H1 (cell line): Measurements from ENCODE around the gene PLXNA4. TPM values are rescaled to one million over a fixed set of nuclear protein-coding genes. Genes with fewer than 3 reads are reported as not detected.

ENCODE experiments used
- CTCF ChIA-PET: fragments of 300-600 bp; sonication (Branson Sonifier 250); formaldehyde crosslinking; loops from one replicate; lab custom pipeline; 2021; ENCODE audit not compliant: partially characterized antibody; lab: Charles Lee
- POLR2A ChIA-PET: fragments of 300-600 bp; sonication (Branson Sonifier 250); formaldehyde crosslinking; loops from one replicate; lab custom pipeline; 2021; ENCODE audit warnings: inconsistent platforms; ENCODE audit not compliant: partially characterized antibody; lab: Charles Lee
- DNase-seq, 2 experiments: peaks; one replicate each; pipeline versions ENCODE4 v3.0.0 to v3.0.0-alpha.2; 2010 to 2022; ENCODE audit warnings: low spot score in 2 of 2, low read depth in 1 of 2, mixed read lengths in 1 of 2
- FAIRE-seq: peaks from 2 replicates; lab custom pipeline; 2011; peaks lifted over from hg19 to GRCh38; lab: Jason Lieb, UNC
- H2AFZ ChIP-seq: 2 replicates; pipeline ENCODE4 v1.8.1; 2012; ENCODE audit warnings: low read length, inconsistent platforms
- H2AK5ac ChIP-seq: 2 replicates; pipeline ENCODE4 v1.6.1; 2013; ENCODE audit warnings: low read depth, low read length
- H2BK120ac ChIP-seq: replicated peaks from 2 replicates; pipeline ENCODE3; 2013; ENCODE audit warnings: low read depth, low read length, inconsistent platforms
- H2BK12ac ChIP-seq: 2 replicates; pipeline ENCODE4 v1.6.1; 2013; ENCODE audit warnings: low read depth, low read length
- H2BK15ac ChIP-seq: 2 replicates; pipeline ENCODE4 v1.6.1; 2013; ENCODE audit warnings: low read length
- H2BK20ac ChIP-seq: 2 replicates; pipeline ENCODE4 v1.6.1; 2013; ENCODE audit warnings: low read length
- H2BK5ac ChIP-seq: 2 replicates; pipeline ENCODE4 v1.6.1; 2013; ENCODE audit warnings: low read depth, low read length
- H3K14ac ChIP-seq: 2 replicates; pipeline ENCODE4 v1.6.1; 2013; ENCODE audit warnings: inconsistent platforms; ENCODE audit not compliant: insufficient read length
- H3K18ac ChIP-seq: 2 replicates; pipeline ENCODE4 v1.6.1; 2013; ENCODE audit warnings: low read length; ENCODE audit errors: extremely low read depth
- H3K23ac ChIP-seq: 2 replicates; pipeline ENCODE4 v1.6.1; 2013; ENCODE audit warnings: inconsistent platforms; ENCODE audit not compliant: insufficient read length
- H3K23me2 ChIP-seq: 2 replicates; pipeline ENCODE4 v1.6.1; 2013; ENCODE audit warnings: low read depth, low read length
- H3K27ac ChIP-seq: 2 replicates; pipeline ENCODE4 v1.6.1; 2011; ENCODE audit warnings: low read depth, low read length, inconsistent platforms
- H3K27me3 ChIP-seq, 4 experiments: replicated peaks in 1 of 4; 1 replicate in 1 of 4; 2 replicates in 3 of 4; pipeline versions ENCODE4 v1.6.1 to v1.8.1; 2011 to 2013; ENCODE audit warnings: low read length in 3 of 4, mild to moderate bottlenecking in 3 of 4, inconsistent platforms in 2 of 4, mixed read lengths in 2 of 4, moderate library complexity in 1 of 4; ENCODE audit not compliant: control insufficient read depth in 3 of 4, insufficient read depth in 3 of 4; ENCODE audit errors: extremely low read depth in 1 of 4
- H3K36me3 ChIP-seq, 4 experiments: 2 replicates each; pipeline versions ENCODE4 v1.6.1 to v1.8.1; 2011 to 2013; ENCODE audit warnings: mild to moderate bottlenecking in 4 of 4, low read length in 3 of 4, moderate library complexity in 2 of 4, control low read depth in 1 of 4, inconsistent platforms in 1 of 4; ENCODE audit not compliant: insufficient read depth in 4 of 4, control insufficient read depth in 2 of 4
- H3K4ac ChIP-seq: replicated peaks from 2 replicates; pipeline ENCODE3; 2013; ENCODE audit warnings: low read length, low read depth, mixed read lengths, inconsistent platforms; ENCODE audit not compliant: insufficient read length
- H3K4me1 ChIP-seq, 4 experiments: replicated peaks in 1 of 4; 1 replicate in 1 of 4; 2 replicates in 3 of 4; pipeline versions ENCODE4 v1.6.1 to v1.8.1; 2011 to 2013; ENCODE audit warnings: low read length in 3 of 4, inconsistent platforms in 2 of 4, mixed read lengths in 1 of 4; ENCODE audit not compliant: insufficient read depth in 4 of 4, control insufficient read depth in 3 of 4
- H3K4me2 ChIP-seq, 2 experiments: 2 replicates each; pipeline versions ENCODE4 v1.6.1 to v1.8.1; 2011 to 2013; ENCODE audit warnings: low read depth in 2 of 2, low read length in 2 of 2, control low read depth in 1 of 2, inconsistent platforms in 1 of 2, mild to moderate bottlenecking in 1 of 2; ENCODE audit not compliant: insufficient read depth in 1 of 2
- H3K4me3 ChIP-seq, 4 experiments: fragments of 200-600, 300-600 bp in 1 of 4; sonication (generic), shearing (Covaris generic), sonication (Bioruptor Twin) in 1 of 4; 2 replicates each; pipeline versions ENCODE4 v1.5.1 to v1.8.1; 2011 to 2016; ENCODE audit warnings: low read length in 4 of 4, low read depth in 3 of 4, control low read depth in 2 of 4, inconsistent platforms in 2 of 4, mild to moderate bottlenecking in 2 of 4, mixed read lengths in 1 of 4, moderate library complexity in 1 of 4; ENCODE audit not compliant: insufficient read depth in 2 of 4; ENCODE audit errors: extremely low read depth in 1 of 4
- H3K56ac ChIP-seq: replicated peaks from 2 replicates; pipeline ENCODE3; 2013; ENCODE audit warnings: low read depth, mild to moderate bottlenecking, mixed read lengths, low read length, inconsistent platforms; ENCODE audit not compliant: insufficient read length
- H3K79me1 ChIP-seq: 2 replicates; pipeline ENCODE4 v1.6.1; 2013; ENCODE audit warnings: low read depth, low read length, control low read depth
- H3K79me2 ChIP-seq, 2 experiments: 2 replicates each; pipeline versions ENCODE4 v1.6.1 to v1.8.1; 2012 to 2013; ENCODE audit warnings: low read length in 2 of 2, mild to moderate bottlenecking in 2 of 2, inconsistent platforms in 1 of 2; ENCODE audit not compliant: insufficient read depth in 2 of 2, control insufficient read depth in 1 of 2
- H3K9ac ChIP-seq, 4 experiments: replicated peaks in 1 of 4; 1 replicate in 1 of 4; 2 replicates in 3 of 4; pipeline versions ENCODE4 v1.6.1 to v1.8.1; 2011 to 2013; ENCODE audit warnings: low read depth in 3 of 4, low read length in 3 of 4, control low read depth in 2 of 4, mild to moderate bottlenecking in 2 of 4, moderate library complexity in 2 of 4, inconsistent platforms in 1 of 4; ENCODE audit errors: extremely low read depth in 1 of 4
- H3K9me3 ChIP-seq, 2 experiments: 2 replicates each; pipeline versions ENCODE4 v1.6.1 to v1.8.1; 2012 to 2013; ENCODE audit warnings: mild to moderate bottlenecking in 2 of 2, moderate library complexity in 2 of 2, control low read depth in 1 of 2, inconsistent platforms in 1 of 2, low read depth in 1 of 2, low read length in 1 of 2, mixed read lengths in 1 of 2; ENCODE audit not compliant: insufficient read depth in 2 of 2
- H4K20me1 ChIP-seq, 2 experiments: replicated peaks in 1 of 2; 2 replicates each; pipeline versions ENCODE3 to v1.8.1; 2011 to 2013; ENCODE audit warnings: inconsistent platforms in 2 of 2, low read length in 2 of 2, mild to moderate bottlenecking in 1 of 2; ENCODE audit not compliant: insufficient read depth in 2 of 2, control insufficient read depth in 1 of 2
- H4K5ac ChIP-seq: 2 replicates; pipeline ENCODE4 v1.6.1; 2013; ENCODE audit warnings: low read length, low read depth, mixed read lengths, inconsistent platforms; ENCODE audit not compliant: insufficient read length
- H4K8ac ChIP-seq: 2 replicates; pipeline ENCODE4 v1.8.0; 2013; ENCODE audit warnings: mild to moderate bottlenecking, moderate library complexity, low read length, inconsistent platforms; ENCODE audit not compliant: insufficient read depth; ENCODE audit errors: extremely low read depth
- H4K91ac ChIP-seq: replicated peaks from 2 replicates; pipeline ENCODE3; 2013; ENCODE audit warnings: low read length, mixed read lengths, inconsistent platforms; ENCODE audit not compliant: insufficient read length
- BACH1 ChIP-seq: IDR thresholded peaks from 2 replicates; pipeline ENCODE4 v1.6.1; 2012; ENCODE audit warnings: low read length, improper control_type of control experiment
- CHD2 ChIP-seq: IDR thresholded peaks from 2 replicates; pipeline ENCODE4 v1.6.1; 2012; ENCODE audit warnings: low read length, improper control_type of control experiment
- CTBP2 ChIP-seq: IDR thresholded peaks from 2 replicates; pipeline ENCODE4 v1.7.0; 2011; ENCODE audit warnings: borderline replicate concordance, mild to moderate bottlenecking, moderate library complexity, mixed read lengths, low read length; ENCODE audit not compliant: insufficient read depth, insufficient read length
- GTF2F1 ChIP-seq: IDR thresholded peaks from 2 replicates; pipeline ENCODE4 v1.6.1; 2012; ENCODE audit warnings: low read depth, low read length, improper control_type of control experiment, borderline replicate concordance
- POU5F1 ChIP-seq: IDR thresholded peaks from 2 replicates; pipeline ENCODE4 v1.6.1; 2011; ENCODE audit warnings: low read depth, mild to moderate bottlenecking, low read length, moderate library complexity
- SRF ChIP-seq: IDR thresholded peaks from 2 replicates; pipeline ENCODE4 v1.6.1; 2011; ENCODE audit warnings: mild to moderate bottlenecking, low read depth, low read length, moderate library complexity
- WGBS, 2 experiments: shearing (Covaris generic) in 1 of 2; methylation state at CpG; one replicate each; pipeline versions ENCODE4 v1.1.6 to v1.1.7; 2013 to 2015; ENCODE audit warnings: low lambda C conversion rate in 2 of 2, mixed read lengths in 2 of 2, inconsistent platforms in 1 of 2, low coverage in 1 of 2, missing lambda C conversion rate in 1 of 2; ENCODE audit not compliant: insufficient replicate concordance in 2 of 2, insufficient coverage in 1 of 2, insufficient read length in 1 of 2; ENCODE audit errors: extremely low coverage in 1 of 2, missing lambda C conversion rate in 1 of 2; 5-methylcytosine and 5-hydroxymethylcytosine counted together
- polyA plus RNA-seq, 7 experiments: library from polyadenylated mRNA; depleted of rRNA in 3 of 7; stranded (reverse) in 5 of 7; unstranded in 2 of 7; fragments of >200 nt in 5 of 7; fragments of 200-250 nt in 2 of 7; gene quantifications; 1 replicate in 5 of 7; 2 replicates in 1 of 7; 4 replicates in 1 of 7; pipeline versions ENCODE4 v1.2.1 to v1.2.3, GENCODE V29; 2011 to 2013; ENCODE audit warnings: missing spikeins in 2 of 7, mixed read lengths in 2 of 7
- total RNA-seq: library from RNA; stranded (reverse); fragmentation: NEBNext Ultra II Directional; extraction: Animal tissue kit (Norgen Biotek cat#: 25700); gene quantifications from 2 replicates; pipeline ENCODE4 v1.2.1, GENCODE V29; 2021

The PLXNA4 gene
- total and polyA plus RNA-seq, 2 of the 8 experiments (the other 6 are each of a cell fraction or from before 2014, with no cell fraction given) = 0.76 to 0.79 TPM

DNA sequence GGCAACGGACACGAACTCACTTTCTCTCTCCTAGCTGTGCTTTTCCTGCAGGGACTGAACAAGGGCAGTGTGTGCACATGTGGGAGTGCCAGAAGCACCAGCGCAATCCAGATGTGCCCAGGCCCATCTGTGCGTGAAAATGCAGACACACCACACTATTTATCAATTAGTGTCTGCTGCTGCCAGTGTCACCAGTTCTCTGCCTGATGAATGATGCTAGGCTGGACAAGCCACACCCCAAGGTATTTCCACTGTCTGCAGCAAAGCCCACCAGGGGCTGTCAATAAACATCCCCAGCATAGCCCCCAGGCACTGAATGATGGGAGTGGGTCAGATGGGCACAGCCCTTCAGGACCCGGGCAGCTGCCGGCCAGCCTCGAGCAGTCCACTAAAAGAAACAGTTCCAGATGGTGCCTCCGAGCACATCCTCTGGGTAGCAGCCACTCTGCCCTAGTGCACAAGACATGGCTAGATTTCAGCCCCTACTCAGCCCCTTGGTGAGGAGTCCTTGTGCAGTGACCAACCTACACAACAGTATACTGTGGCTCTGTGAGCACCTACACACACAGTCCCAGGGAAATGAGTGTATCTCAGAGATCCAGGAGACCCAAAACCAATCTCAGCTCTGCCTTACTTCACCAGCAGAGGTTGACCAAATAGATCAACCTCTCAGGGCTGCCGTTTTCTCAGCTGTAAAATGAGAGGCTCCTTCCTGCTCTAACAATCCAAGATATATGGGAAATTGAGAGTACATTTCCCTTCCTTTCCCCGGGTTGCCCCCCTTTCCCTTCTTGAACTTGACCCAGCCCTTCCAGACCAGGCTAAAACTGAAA is 314.7 kb downstream of the PLXNA4 start:
- Histone ChIP-seq H2BK5ac (no peak overlapping the region), H3K4me3 (no peak overlapping the region), H4K8ac (no peak overlapping the region), H4K20me1 (peaks cover 0 to 1% of the 10 kb centered on the region in 2 experiments), H3K56ac (no peak overlapping the region), H2BK20ac (no peak overlapping the region), H3K27me3 (no peaks in the 10 kb centered on the region), H3K14ac (no peak overlapping the region), H2BK120ac (no peak overlapping the region), H4K91ac (no peak overlapping the region), H3K79me1 (no peaks in the 10 kb centered on the region; the same call in 1 of the 2 replicates), H3K4me2 (no peak overlapping the region), H3K9ac (no peak overlapping the region), H4K5ac (no peak overlapping the region), H3K9me3 (no peaks in the 10 kb centered on the region), H2BK15ac (no peak overlapping the region), H2BK12ac (no peak overlapping the region), H3K27ac (no peak overlapping the region), H3K79me2 (no peaks in the 10 kb centered on the region), H2AFZ (no peak overlapping the region), H3K4me1 (no peaks in the 10 kb centered on the region), H3K36me3 (no peaks in the 10 kb centered on the region), H3K18ac (no peak overlapping the region), H3K23me2 (no peaks in the 10 kb centered on the region), H3K23ac (no peak overlapping the region), H3K4ac (no peak overlapping the region), H2AK5ac (no peak overlapping the region)
- DNase-seq (no peak), FAIRE-seq (no peak)
- CTCF ChIA-PET = interaction anchor here (1.5 kb wide), 1 partner anchor 12 kb away, joined by 9 read pairs; no protein-coding TSS in a partner anchor
- TF ChIP-seq CHD2 (no peak), BACH1 (no peak), POU5F1 (no peak), CTBP2 (no peak), SRF (no peak), GTF2F1 (no peak)
- WGBS, 2 experiments = 91% methylated on average over 10 of the region's 10 CpGs; no CpG with 5 or more reads in 1 of the 2 experiments
- POLR2A ChIA-PET = no interaction called here
